Stomach (tissue), 9 donors: ENCODE results near the gene FAM120A. TPM values are rescaled to one million over a fixed set of nuclear protein-coding genes. Genes with fewer than 3 reads are reported as not detected.

Source experiments
- DNase-seq, 2 donors: peaks; one replicate each; pipeline versions ENCODE4 v3.0.0 to v3.0.0-alpha.2; 2013 to 2019
- H3K27ac ChIP-seq, 5 donors: fragments of 200-600 bp in 4 of 5; sonication (generic) in 4 of 5; one replicate each; pipeline ENCODE4 v1.5.1; 2013 to 2019; ENCODE audit warnings: mild to moderate bottlenecking in 1 of 5, moderate library complexity in 1 of 5
- H3K27me3 ChIP-seq, 3 donors: fragments of 200-600 bp; sonication (generic); one replicate each; pipeline ENCODE4 v1.5.1; 2017 to 2019; ENCODE audit warnings: mixed run types in 1 of 3
- H3K36me3 ChIP-seq, 4 donors: fragments of 200-600 bp; sonication (generic); 1 replicate in 3 of 4; 2 replicates in 1 of 4; pipeline ENCODE4 v1.5.1; 2016 to 2019
- H3K4me1 ChIP-seq, 4 donors: fragments of 200-600 bp; sonication (generic); one replicate each; pipeline ENCODE4 v1.5.1; 2016 to 2019
- H3K4me3 ChIP-seq, 4 donors: fragments of 200-600 bp; sonication (generic) in 3 of 4; one replicate each; pipeline ENCODE4 v1.5.1; 2016 to 2019; ENCODE audit warnings: mild to moderate bottlenecking in 1 of 4
- H3K9me3 ChIP-seq, 4 donors: fragments of 200-600 bp; sonication (generic); one replicate each; pipeline ENCODE4 v1.5.1; 2016 to 2019
- CTCF ChIP-seq, 7 experiments: fragments of 450-650 bp in 4 of 7; fragments of 200-600 bp in 3 of 7; sonication (generic) in 3 of 7; IDR thresholded peaks; one replicate each; pipeline ENCODE4 v1.5.1; 2016 to 2019; ENCODE audit warnings: antibody characterized with exemption in 7 of 7, control low read depth in 2 of 7, mild to moderate bottlenecking in 1 of 7
- EP300 ChIP-seq: sonication (generic); formaldehyde crosslinking; IDR thresholded peaks from one replicate; pipeline ENCODE4 v1.6.1; 2017; ENCODE audit warnings: antibody characterized with exemption
- POLR2A ChIP-seq, 4 donors: fragments of 450-650 bp; IDR thresholded peaks; one replicate each; pipeline ENCODE4 v1.6.1; 2016; ENCODE audit warnings: antibody characterized with exemption in 4 of 4, control low read depth in 2 of 4, mild to moderate bottlenecking in 1 of 4, moderate library complexity in 1 of 4
- POLR2AphosphoS5 ChIP-seq, 3 donors: sonication (generic); formaldehyde crosslinking; IDR thresholded peaks; one replicate each; pipeline ENCODE4 v1.6.1; 2016; ENCODE audit warnings: antibody characterized with exemption in 3 of 3
- WGBS, 5 donors: extraction: QIAGEN DNeasy Blood & Tissue Kit in 3 of 5; methylation state at CpG; one replicate each; pipeline versions ENCODE4 v1.1.5 to v1.1.7; 2013 to 2018; 5-methylcytosine and 5-hydroxymethylcytosine counted together
- intact Hi-C: fragments of 100-400 bp; cut with DNase I; formaldehyde crosslinking; loops from one replicate; pipeline ENCODE4 v1.15.1; 2023; ENCODE audit warnings: low total_unique reads
- polyA plus RNA-seq, 3 donors: library from polyadenylated mRNA; stranded (reverse); fragments of 200-250 nt; gene quantifications; one replicate each; pipeline ENCODE4 v1.2.3, GENCODE V29; 2013
- total RNA-seq, 5 donors: library from RNA; depleted of rRNA; stranded (reverse); fragments of >200 nt; gene quantifications; one replicate each; pipeline versions ENCODE4 v1.1.0 to v1.2.3, GENCODE V29; 2014 to 2016
- donor health status: healthy with polysubstance abuse.
- donor health status: Bipolar disorder and iron deficiency.
- donor health status: healthy.

Gene FAM120A
- total and polyA plus RNA-seq, 8 donors = 35.8 to 192 (median 92.1) TPM

DNA sequence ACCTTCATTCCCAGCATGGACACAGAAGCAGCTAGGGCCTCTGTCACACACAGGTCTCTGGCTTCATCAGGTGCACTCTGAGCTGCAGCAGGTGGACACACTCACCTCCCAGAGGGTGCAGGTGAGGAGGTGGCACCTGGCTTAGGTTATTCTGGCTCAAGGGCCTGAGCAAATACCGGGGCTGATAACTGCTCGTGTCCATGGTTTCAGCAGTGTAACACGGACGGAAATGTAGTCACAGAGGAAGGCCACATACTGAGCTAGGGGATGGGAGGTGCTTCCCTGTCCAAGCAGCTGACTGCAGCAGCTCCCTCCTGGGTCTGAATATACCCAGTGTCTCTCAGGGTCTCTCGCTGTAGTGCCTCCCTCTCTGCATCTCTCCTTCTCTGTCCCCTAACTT, 130.6 kb downstream of the FAM120A start:
- no peaks in the 10 kb centered on the region for H3K27me3 ChIP-seq
- DNase-seq = peak; percentile 80 to 85
- H3K4me3 ChIP-seq = no peak overlapping the region
- no peaks in the 10 kb centered on the region for H3K36me3 ChIP-seq
- H3K27ac ChIP-seq = peak overlapping the region; percentile 14 to 96 (median 69)
- TF ChIP-seq EP300 (no peak), CTCF (IDR thresholded peaks at IDR 0.05) (peak in 1 of 7 experiments; percentile 3), POLR2AphosphoS5 (IDR thresholded peaks at IDR 0.05) (peak in 2 of 3 donors; percentile 62 to 87)
- H3K4me1 ChIP-seq = peaks cover 67 to 82% (median 72%) of the 10 kb centered on the region in 4 donors
- 24 to 37% (median 26%) methylated on average over 5 of the region's 5 CpGs for WGBS, 5 donors
- H3K9me3 ChIP-seq = no peaks in the 10 kb centered on the region
- intact Hi-C loops = no loop called here

GRCh38 chr9:93582550-93582949, 131.1 kb downstream of the FAM120A start:
- H3K27me3 ChIP-seq = no peaks in the 10 kb centered on the region
- H3K9me3 ChIP-seq = no peaks in the 10 kb centered on the region
- intact Hi-C loops = no loop called here
- peaks cover 67 to 83% (median 74%) of the 10 kb centered on the region in 4 donors for H3K4me1 ChIP-seq
- peak in 1 of 2 donors; percentile 17 for DNase-seq
- no peak for TF ChIP-seq POLR2A (IDR thresholded peaks at IDR 0.05)
- TF ChIP-seq EP300 = no peak
- no peak for TF ChIP-seq POLR2AphosphoS5 (IDR thresholded peaks at IDR 0.05)
- TF ChIP-seq CTCF (IDR thresholded peaks at IDR 0.05) = no peak
- 38 to 59% (median 47%) methylated on average over 3 of the region's 3 CpGs for WGBS, 5 donors
- H3K27ac ChIP-seq = peak overlapping the region; percentile 14 to 96 (median 69)
- H3K4me3 ChIP-seq = no peak overlapping the region
- H3K36me3 ChIP-seq = no peaks in the 10 kb centered on the region

DNA sequence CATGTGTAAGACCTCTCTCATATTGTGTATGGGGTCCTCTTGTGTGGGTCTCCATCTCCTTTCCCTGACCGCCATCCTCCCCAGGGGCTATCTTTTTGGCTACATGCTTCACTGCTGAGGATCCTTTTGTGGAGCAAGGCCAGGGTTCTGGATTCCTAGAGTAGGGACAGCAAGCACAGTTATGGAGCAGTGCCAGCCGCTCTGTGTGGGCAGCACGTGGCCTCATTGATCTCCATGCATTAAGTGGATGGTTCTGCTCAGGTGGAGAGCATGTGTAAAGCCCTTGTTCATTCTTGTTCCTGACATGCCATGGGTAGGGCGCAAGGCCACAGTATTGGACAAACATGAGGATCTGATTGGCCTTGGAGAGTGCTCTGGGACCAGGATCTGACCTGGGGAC, 133.8 kb downstream of the FAM120A start:
- no peaks in the 10 kb centered on the region for H3K9me3 ChIP-seq
- no peak for DNase-seq
- TF ChIP-seq EP300 = no peak
- TF ChIP-seq CTCF (IDR thresholded peaks at IDR 0.05) = no peak
- TF ChIP-seq POLR2A (IDR thresholded peaks at IDR 0.05) = no peak
- no peak for TF ChIP-seq POLR2AphosphoS5 (IDR thresholded peaks at IDR 0.05)
- H3K36me3 ChIP-seq = no peaks in the 10 kb centered on the region
- H3K27ac ChIP-seq = no peak overlapping the region
- intact Hi-C loops = no loop called here
- H3K4me1 ChIP-seq = peaks cover 66 to 83% (median 74%) of the 10 kb centered on the region in 4 donors
- H3K27me3 ChIP-seq = no peaks in the 10 kb centered on the region
- WGBS, 5 donors = 90 to 95% (median 92%) methylated on average over 4 of the region's 4 CpGs
- H3K4me3 ChIP-seq = no peak overlapping the region

DNA sequence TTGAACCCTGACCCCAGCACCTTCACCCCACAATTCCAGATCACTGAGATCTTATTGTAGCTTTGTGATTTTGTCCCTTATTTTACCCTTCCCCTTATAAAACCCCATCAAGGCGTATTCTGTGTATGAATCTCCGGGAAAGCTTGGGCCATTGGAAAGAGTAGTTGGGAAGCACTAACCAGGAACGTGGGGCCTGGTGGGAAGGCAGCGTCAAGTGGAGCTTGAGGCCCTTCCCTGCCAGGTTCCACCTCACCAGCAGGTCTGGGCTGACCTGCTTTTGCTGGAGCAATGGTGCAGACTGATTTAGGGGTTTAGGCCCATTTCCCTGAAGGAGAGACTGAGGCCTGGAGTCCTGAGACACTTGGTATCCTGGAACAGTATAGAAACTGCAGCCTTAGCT, 134.2 kb downstream of the FAM120A start:
- WGBS, 5 donors = 97 to 100% (median 98%) methylated on average over 4 of the region's 4 CpGs
- H3K4me3 ChIP-seq = no peak overlapping the region
- H3K4me1 ChIP-seq = peaks cover 62 to 83% (median 74%) of the 10 kb centered on the region in 4 donors
- no peak for DNase-seq
- no peaks in the 10 kb centered on the region for H3K9me3 ChIP-seq
- no peaks in the 10 kb centered on the region for H3K36me3 ChIP-seq
- intact Hi-C loops = no loop called here
- TF ChIP-seq EP300 (no peak), POLR2AphosphoS5 (IDR thresholded peaks at IDR 0.05) (no peak), POLR2A (IDR thresholded peaks at IDR 0.05) (no peak), CTCF (IDR thresholded peaks at IDR 0.05) (no peak)
- no peaks in the 10 kb centered on the region for H3K27me3 ChIP-seq
- no peak overlapping the region for H3K27ac ChIP-seq
